ENCODE data around the gene CDH13. TPM values are rescaled to one million over a fixed set of nuclear protein-coding genes. Genes with fewer than 3 reads are reported as not detected.

Gene CDH13
- total and polyA plus RNA-seq, 2 of the 8 experiments (the other 6 are each of a cell fraction or from before 2014, with no cell fraction given), result 2.3 to 2.4 TPM

DNA sequence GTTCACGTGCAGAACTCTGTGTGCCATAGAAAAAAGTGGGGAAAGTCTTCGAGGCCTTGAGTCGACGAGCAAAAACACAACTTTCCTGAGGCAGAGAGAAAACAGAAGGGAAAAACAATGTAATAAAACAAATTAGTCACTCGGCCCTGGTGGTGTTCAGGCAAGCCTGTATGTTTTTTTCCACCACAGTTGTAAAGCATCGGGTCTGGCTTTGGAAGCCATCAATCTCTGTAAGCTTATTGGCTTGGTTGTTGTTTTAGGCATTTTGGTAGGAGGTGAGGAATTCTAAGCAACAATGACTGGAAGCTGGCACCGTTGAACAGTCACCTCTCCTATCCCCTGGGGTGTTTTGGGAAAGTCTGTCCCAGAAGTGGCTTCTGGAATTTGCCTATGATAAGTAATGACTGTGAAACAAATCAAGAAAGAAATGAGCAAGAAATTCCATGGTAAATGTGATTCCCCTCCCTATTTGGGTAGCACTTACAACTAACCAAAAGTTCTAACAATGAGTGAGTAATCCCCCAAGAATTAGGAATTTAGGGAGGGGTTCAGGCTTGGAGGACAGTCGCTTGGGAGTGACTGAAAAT, 2.8 kb downstream of the CDH13 start:
- Histone ChIP-seq H3K4me3 (ENCODE audit: extremely low read depth in 1 of 4, insufficient read depth in 2 of 4, low read depth in 3 of 4, low read length in 4 of 4) (no peak overlapping the region), H3K23ac (ENCODE audit: insufficient read length) (no peak overlapping the region), H3K18ac (ENCODE audit: extremely low read depth, low read length) (no peak overlapping the region), H3K27me3 (replicated peaks in 1 of 4; ENCODE audit: control insufficient read depth in 3 of 4, extremely low read depth in 1 of 4, insufficient read depth in 3 of 4, low read length in 3 of 4) (peaks cover 16 to 45% (median 38%) of the 10 kb centered on the region in 4 experiments), H4K5ac (ENCODE audit: insufficient read length, low read depth, low read length) (no peak overlapping the region), H2BK120ac (replicated peaks; ENCODE audit: low read depth, low read length) (no peak overlapping the region), H3K23me2 (ENCODE audit: low read depth, low read length) (peaks cover 11% of the 10 kb centered on the region; the same call in 1 of the 2 replicates), H4K20me1 (replicated peaks in 1 of 2; ENCODE audit: control insufficient read depth in 1 of 2, insufficient read depth in 2 of 2, low read length in 2 of 2) (no peaks in the 10 kb centered on the region), H4K91ac (replicated peaks; ENCODE audit: insufficient read length, low read length) (no peak overlapping the region), H2BK5ac (ENCODE audit: low read depth, low read length) (no peak overlapping the region), H2BK15ac (ENCODE audit: low read length) (no peak overlapping the region), H3K36me3 (ENCODE audit: control insufficient read depth in 2 of 4, insufficient read depth in 4 of 4, low read length in 3 of 4) (no peaks in the 10 kb centered on the region), H4K8ac (ENCODE audit: extremely low read depth, insufficient read depth, low read length) (no peak overlapping the region), H3K79me1 (ENCODE audit: low read depth, low read length) (no peaks in the 10 kb centered on the region), H3K56ac (replicated peaks; ENCODE audit: insufficient read length, low read depth, low read length) (no peak overlapping the region), H3K27ac (ENCODE audit: low read depth, low read length) (no peak overlapping the region), H2BK20ac (ENCODE audit: low read length) (0 out of 2 replicates have a peak overlapping the region, but pooled peaks have one; percentile 43), H3K4ac (replicated peaks; ENCODE audit: insufficient read length, low read depth, low read length) (no peak overlapping the region), H2AK5ac (ENCODE audit: low read depth, low read length) (no peak overlapping the region; the same call in 1 of the 2 replicates), H3K9ac (replicated peaks in 1 of 4; ENCODE audit: extremely low read depth in 1 of 4, low read depth in 3 of 4, low read length in 3 of 4) (no peak overlapping the region), H3K79me2 (ENCODE audit: control insufficient read depth in 1 of 2, insufficient read depth in 2 of 2, low read length in 2 of 2) (no peaks in the 10 kb centered on the region), H3K4me2 (ENCODE audit: insufficient read depth in 1 of 2, low read depth in 2 of 2, low read length in 2 of 2) (peak overlapping the region in 1 of 2 experiments; percentile 17; a peak in 2 of 4 replicates), H3K4me1 (replicated peaks in 1 of 4; ENCODE audit: control insufficient read depth in 3 of 4, insufficient read depth in 4 of 4, low read length in 3 of 4) (peaks cover 2 to 11% (median 7%) of the 10 kb centered on the region in 4 experiments), H2BK12ac (ENCODE audit: low read depth, low read length) (no peak overlapping the region; the same call in 1 of the 2 replicates), H2AFZ (ENCODE audit: low read length) (no peak overlapping the region), H3K9me3 (ENCODE audit: insufficient read depth in 2 of 2, low read depth in 1 of 2, low read length in 1 of 2) (0 out of 4 replicates have a peak, but pooled peaks cover 0 to 3% of the 10 kb centered on the region in 2 experiments), H3K14ac (ENCODE audit: insufficient read length) (no peak overlapping the region)
- TF ChIP-seq HDAC6 (IDR thresholded peaks at IDR 0.05; ENCODE audit: low read depth, low read length), result no peak
- peak; percentile 57; the same call in 1 of the 2 replicates for TF ChIP-seq JUND (IDR thresholded peaks at IDR 0.05; ENCODE audit: low read length)
- CTCF ChIA-PET (ENCODE audit: partially characterized antibody), result interaction anchor here (0.6 to 3.8 kb wide), 6 partner anchors 10 to 366 kb away, joined by 3 to 28 read pairs (median 8); no protein-coding TSS in a partner anchor
- FAIRE-seq (no peak), DNase-seq (ENCODE audit: low read depth in 1 of 2, low spot score in 2 of 2) (no peak)
- 55% methylated on average over 8 of the region's 8 CpGs; no CpG with 5 or more reads in 1 of the 2 experiments for WGBS, 2 experiments (ENCODE audit: extremely low coverage in 1 of 2, insufficient coverage in 1 of 2, insufficient read length in 1 of 2, insufficient replicate concordance in 2 of 2, low coverage in 1 of 2, low lambda C conversion rate in 2 of 2, missing lambda C conversion rate in 1 of 2)
- POLR2A ChIA-PET (ENCODE audit: partially characterized antibody), result no interaction called here
